Right lobe of liver (tissue), 4 donors: ENCODE results near the gene DCXR.

Experiments used
- POLR2A ChIP-seq: fragments of 450-650 bp; IDR thresholded peaks from one replicate; pipeline ENCODE4 v1.6.1; 2017; ENCODE audit warnings: antibody characterized with exemption, mild to moderate bottlenecking
- TF ChIP-seq, protein P1 (sequence below), 4 donors: fragments of 200-600 bp in 3 of 4; fragments of 450-650 bp in 1 of 4; IDR thresholded peaks; one replicate each; pipeline versions ENCODE4 v1.5.1 to v1.8.0; 2016 to 2022; ENCODE audit warnings: antibody characterized with exemption in 4 of 4, mild to moderate bottlenecking in 2 of 4
- donor health status: DM: no; HTN: no; CAD: no.
- donor health status: DM: no; HTN: no; CAD: no.
- donor health status: DM: no; HTN: yes; CAD: no.

DNA sequence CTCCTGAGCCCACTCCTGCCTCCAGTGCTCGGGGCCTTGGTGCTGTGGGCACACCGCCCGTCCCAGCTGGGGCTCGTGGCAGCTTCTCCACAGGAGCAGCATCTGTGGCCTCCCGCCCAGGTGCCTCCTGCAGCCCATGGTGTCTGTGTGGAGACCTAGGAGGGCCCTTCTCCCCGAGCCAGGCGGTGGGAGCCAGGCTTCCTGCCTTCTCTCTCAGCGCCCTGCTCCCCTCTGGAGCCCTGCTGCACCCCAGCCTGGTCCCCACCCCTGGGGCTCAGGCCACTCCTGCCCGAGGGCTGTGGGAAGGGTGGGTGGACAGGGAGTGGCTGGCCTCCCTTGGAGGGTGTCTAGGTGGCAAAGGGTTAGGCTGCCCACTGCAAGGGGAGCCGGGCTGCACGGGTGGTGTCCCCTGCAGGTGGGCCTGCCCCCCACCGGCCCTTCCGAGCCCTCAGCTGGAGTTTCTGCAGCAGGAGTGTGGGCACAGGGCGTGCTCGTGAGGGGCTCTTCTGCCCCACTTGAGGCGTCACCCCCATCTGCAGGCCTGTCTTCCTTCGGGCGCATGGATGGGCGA lies 25.8 kb downstream of the DCXR start:
- TF ChIP-seq, protein P1, sequence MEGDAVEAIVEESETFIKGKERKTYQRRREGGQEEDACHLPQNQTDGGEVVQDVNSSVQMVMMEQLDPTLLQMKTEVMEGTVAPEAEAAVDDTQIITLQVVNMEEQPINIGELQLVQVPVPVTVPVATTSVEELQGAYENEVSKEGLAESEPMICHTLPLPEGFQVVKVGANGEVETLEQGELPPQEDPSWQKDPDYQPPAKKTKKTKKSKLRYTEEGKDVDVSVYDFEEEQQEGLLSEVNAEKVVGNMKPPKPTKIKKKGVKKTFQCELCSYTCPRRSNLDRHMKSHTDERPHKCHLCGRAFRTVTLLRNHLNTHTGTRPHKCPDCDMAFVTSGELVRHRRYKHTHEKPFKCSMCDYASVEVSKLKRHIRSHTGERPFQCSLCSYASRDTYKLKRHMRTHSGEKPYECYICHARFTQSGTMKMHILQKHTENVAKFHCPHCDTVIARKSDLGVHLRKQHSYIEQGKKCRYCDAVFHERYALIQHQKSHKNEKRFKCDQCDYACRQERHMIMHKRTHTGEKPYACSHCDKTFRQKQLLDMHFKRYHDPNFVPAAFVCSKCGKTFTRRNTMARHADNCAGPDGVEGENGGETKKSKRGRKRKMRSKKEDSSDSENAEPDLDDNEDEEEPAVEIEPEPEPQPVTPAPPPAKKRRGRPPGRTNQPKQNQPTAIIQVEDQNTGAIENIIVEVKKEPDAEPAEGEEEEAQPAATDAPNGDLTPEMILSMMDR (IDR thresholded peaks at IDR 0.05): no peak
- no peak for TF ChIP-seq POLR2A
